PC-3 (cell line): ENCODE measurements around the gene LHFPL2. TPM values are rescaled to one million over a fixed set of nuclear protein-coding genes. Genes with fewer than 3 reads are reported as not detected.

ENCODE experiments used
- ATAC-seq: fragments of 200-7000 bp; cut with Tn5 transposase; 2 replicates; pipeline ENCODE4 v1.9.1; 2020; ENCODE audit warnings: mild to moderate bottlenecking, moderate library complexity
- BruUV-seq: library from RNA; stranded (reverse); fragments of 400-500 nt; replicated peaks from 2 replicates; lab custom pipeline; 2021; lab: Mats Ljungman, UMichigan
- CTCF ChIA-PET: fragments of 300-600 bp; sonication (Branson Sonifier 250); formaldehyde crosslinking; loops from one replicate; lab custom pipeline; 2022; ENCODE audit warnings: antibody characterized with exemption; lab: Charles Lee
- POLR2A ChIA-PET: fragments of 300-600 bp; sonication (Branson Sonifier 250); formaldehyde crosslinking; loops from one replicate; lab custom pipeline; 2022; ENCODE audit warnings: antibody characterized with exemption; ENCODE audit not compliant: unreplicated experiment; lab: Charles Lee
- DNase-seq: peaks from one replicate; pipeline ENCODE4 v3.0.0-alpha.2; 2015
- H2AFZ ChIP-seq: fragments of 300-600 bp; sonication (generic); 2 replicates; pipeline ENCODE4 v1.6.0; 2016; ENCODE audit warnings: antibody characterized with exemption, low read length
- H3F3A ChIP-seq: fragments of 300-600 bp; sonication (generic); one replicate; pipeline ENCODE4 v1.6.0; 2017; ENCODE audit warnings: antibody characterized with exemption, low read length, control low read depth, mild to moderate bottlenecking; ENCODE audit not compliant: unreplicated experiment
- H3K27ac ChIP-seq: fragments of 300-600 bp; sonication (generic); 2 replicates; pipeline ENCODE4 v1.5.1; 2016; ENCODE audit warnings: mild to moderate bottlenecking, low read length
- H3K27me3 ChIP-seq: fragments of 300-600 bp; sonication (generic); 2 replicates; pipeline ENCODE4 v1.6.1; 2016; ENCODE audit warnings: low read length, mixed read lengths
- H3K36me3 ChIP-seq: fragments of 300-600 bp; sonication (generic); 2 replicates; pipeline ENCODE4 v1.6.1; 2016; ENCODE audit warnings: low read depth, mixed run types, low read length, mixed read lengths
- H3K4me1 ChIP-seq: fragments of 300-600 bp; sonication (generic); 2 replicates; pipeline ENCODE4 v1.5.1; 2016; ENCODE audit warnings: low read length; ENCODE audit not compliant: insufficient read depth
- H3K4me2 ChIP-seq: fragments of 300-600 bp; sonication (generic); 2 replicates; pipeline ENCODE4 v1.6.0; 2016; ENCODE audit warnings: low read length
- H3K4me3 ChIP-seq: fragments of 300-600 bp; sonication (generic); 2 replicates; pipeline ENCODE4 v1.5.1; 2016; ENCODE audit warnings: mild to moderate bottlenecking, low read length, mixed read lengths
- H3K79me2 ChIP-seq: fragments of 300-600 bp; sonication (generic); 2 replicates; pipeline ENCODE4 v1.6.1; 2017; ENCODE audit warnings: low read length, mixed read lengths
- H3K9ac ChIP-seq: fragments of 300-600 bp; sonication (generic); 2 replicates; pipeline ENCODE4 v1.6.0; 2016; ENCODE audit warnings: mild to moderate bottlenecking, low read length
- H3K9me2 ChIP-seq: fragments of 300-600 bp; sonication (generic); replicated peaks from 2 replicates; pipeline ENCODE4 v1.6.1; 2016; ENCODE audit warnings: mixed run types, low read length, mixed read lengths
- H3K9me3 ChIP-seq: fragments of 300-600 bp; sonication (generic); 2 replicates; pipeline ENCODE4 v1.6.1; 2016; ENCODE audit warnings: low read length, mixed read lengths
- H4K20me1 ChIP-seq: fragments of 300-600 bp; sonication (generic); 2 replicates; pipeline ENCODE4 v1.6.1; 2016; ENCODE audit warnings: low read length, mixed read lengths
- EZH2 ChIP-seq: fragments of 300-600 bp; sonication (generic); IDR thresholded peaks from one replicate; pipeline ENCODE4 v1.6.1; 2017; ENCODE audit warnings: antibody characterized with exemption, mild to moderate bottlenecking, low read length; ENCODE audit not compliant: unreplicated experiment
- EZH2phosphoT487 ChIP-seq: fragments of 300-600 bp; sonication (generic); IDR thresholded peaks from 2 replicates; pipeline ENCODE4 v1.6.1; 2018; ENCODE audit warnings: mild to moderate bottlenecking, antibody characterized with exemption, low read length, borderline replicate concordance
- intact Hi-C: fragments of 100-400 bp; cut with micrococcal nuclease; formaldehyde crosslinking; loops from 2 replicates; pipeline ENCODE4 v1.9.0; 2023
- total RNA-seq: library from RNA; depleted of rRNA; stranded (reverse); fragments of >200 nt; gene quantifications from 2 replicates; pipeline ENCODE4 v1.2.3, GENCODE V29; 2014
- TF ChIP-seq, protein P1 (sequence below): fragments of 300-600 bp; sonication (generic); conservative IDR thresholded peaks from 2 replicates; pipeline ENCODE4 v1.5.1; 2017; ENCODE audit warnings: antibody characterized with exemption, low read depth, mild to moderate bottlenecking, low read length

LHFPL2 gene
- total RNA-seq, 1 experiment from 2014 or later, result 21.7 TPM

DNA sequence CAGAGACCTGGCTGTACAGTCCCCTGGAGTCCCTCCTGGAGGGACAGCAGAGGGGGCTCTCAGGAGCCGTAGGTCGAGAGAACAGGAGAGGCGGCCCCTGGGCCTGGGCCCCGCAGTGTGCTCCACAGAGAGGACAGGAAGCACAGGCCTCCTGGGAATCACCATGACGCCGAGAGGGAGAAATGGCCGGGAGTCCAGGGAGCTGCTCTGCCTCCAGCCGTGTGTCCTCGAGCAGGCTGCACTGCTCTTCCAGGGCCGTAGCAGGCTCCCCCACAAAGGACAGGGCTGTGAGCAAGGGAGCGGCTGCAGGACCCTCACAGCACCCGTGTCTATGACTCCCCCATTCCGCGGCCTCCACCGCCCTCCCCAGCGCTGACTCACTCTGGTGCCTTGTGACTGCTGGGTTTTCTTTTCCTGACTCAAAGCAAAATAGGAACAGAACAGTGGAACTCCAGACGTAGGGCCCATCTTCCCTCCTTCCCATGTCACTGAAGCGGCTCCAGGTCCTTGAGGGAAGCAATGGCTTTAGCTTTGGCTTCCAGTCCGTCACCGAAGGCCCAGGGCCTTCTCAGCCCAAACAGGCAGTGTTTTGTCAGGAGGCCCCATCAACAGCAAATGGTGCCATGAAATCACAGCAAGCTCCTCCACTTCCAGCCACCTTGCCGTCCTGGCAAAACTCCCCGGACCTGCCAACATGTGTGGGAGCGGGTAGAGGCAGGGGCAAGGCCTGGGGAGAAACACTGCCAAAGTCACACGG, 114.2 kb downstream of the LHFPL2 start:
- no peaks in the 10 kb centered on the region for H3K9me2 ChIP-seq
- no peak overlapping the region for H3K4me2 ChIP-seq
- TF ChIP-seq EZH2phosphoT487 (no peak), EZH2 (no peak)
- TF ChIP-seq, protein P1, sequence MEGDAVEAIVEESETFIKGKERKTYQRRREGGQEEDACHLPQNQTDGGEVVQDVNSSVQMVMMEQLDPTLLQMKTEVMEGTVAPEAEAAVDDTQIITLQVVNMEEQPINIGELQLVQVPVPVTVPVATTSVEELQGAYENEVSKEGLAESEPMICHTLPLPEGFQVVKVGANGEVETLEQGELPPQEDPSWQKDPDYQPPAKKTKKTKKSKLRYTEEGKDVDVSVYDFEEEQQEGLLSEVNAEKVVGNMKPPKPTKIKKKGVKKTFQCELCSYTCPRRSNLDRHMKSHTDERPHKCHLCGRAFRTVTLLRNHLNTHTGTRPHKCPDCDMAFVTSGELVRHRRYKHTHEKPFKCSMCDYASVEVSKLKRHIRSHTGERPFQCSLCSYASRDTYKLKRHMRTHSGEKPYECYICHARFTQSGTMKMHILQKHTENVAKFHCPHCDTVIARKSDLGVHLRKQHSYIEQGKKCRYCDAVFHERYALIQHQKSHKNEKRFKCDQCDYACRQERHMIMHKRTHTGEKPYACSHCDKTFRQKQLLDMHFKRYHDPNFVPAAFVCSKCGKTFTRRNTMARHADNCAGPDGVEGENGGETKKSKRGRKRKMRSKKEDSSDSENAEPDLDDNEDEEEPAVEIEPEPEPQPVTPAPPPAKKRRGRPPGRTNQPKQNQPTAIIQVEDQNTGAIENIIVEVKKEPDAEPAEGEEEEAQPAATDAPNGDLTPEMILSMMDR, result no peak
- intact Hi-C loops, result loop anchor here (5.0 to 10.0 kb wide), 2 partner anchors 212 to 350 kb away; no protein-coding TSS in a partner anchor
- no peak overlapping the region for H3K9ac ChIP-seq
- no peaks in the 10 kb centered on the region for H3F3A ChIP-seq
- BruUV-seq, result no TSS peak
- H3K9me3 ChIP-seq, result no peaks in the 10 kb centered on the region
- no peak for ATAC-seq
- ChIA-PET POLR2A (no interaction called here), CTCF (interaction anchor here (1.5 kb wide), 1 partner anchor 66 kb away, joined by 7 read pairs; no protein-coding TSS in a partner anchor)
- H3K27me3 ChIP-seq, result no peaks in the 10 kb centered on the region
- no peaks in the 10 kb centered on the region for H3K36me3 ChIP-seq
- H3K4me1 ChIP-seq, result peaks cover 21% of the 10 kb centered on the region
- no peak for DNase-seq
- 0 out of 2 replicates have a peak, but pooled peaks cover under 1% of the 10 kb centered on the region for H3K79me2 ChIP-seq
- no peak overlapping the region for H3K27ac ChIP-seq
- H4K20me1 ChIP-seq, result no peaks in the 10 kb centered on the region
- no peak overlapping the region for H2AFZ ChIP-seq
- H3K4me3 ChIP-seq, result no peak overlapping the region

DNA sequence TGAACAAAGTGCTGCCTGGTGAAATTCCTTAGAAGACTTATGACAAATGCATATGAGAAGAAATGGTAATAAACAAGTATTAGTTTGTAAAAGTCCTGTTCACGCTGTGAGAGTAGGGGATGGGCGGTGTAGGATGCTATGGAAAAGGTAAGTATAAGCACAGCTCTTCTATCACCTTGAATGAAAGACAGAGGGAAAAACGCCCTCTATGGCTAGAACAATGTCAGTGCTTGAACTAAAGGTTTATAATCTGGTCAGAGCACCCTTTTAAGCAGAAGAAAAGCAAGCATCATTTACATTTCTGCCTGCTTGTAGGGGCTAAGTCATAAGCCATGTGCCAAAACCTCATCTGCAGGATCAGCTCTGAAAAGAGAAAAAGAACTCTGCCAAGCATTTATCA, 115.2 kb downstream of the LHFPL2 start:
- POLR2A ChIA-PET, result interaction anchor here (0.7 kb wide), 1 partner anchor 56 kb away, joined by 4 read pairs; no protein-coding TSS in a partner anchor
- peaks cover 25% of the 10 kb centered on the region for H3K4me1 ChIP-seq
- BruUV-seq, result no TSS peak
- peak; percentile 49 for DNase-seq
- H3K9me2 ChIP-seq, result no peaks in the 10 kb centered on the region
- H4K20me1 ChIP-seq, result no peaks in the 10 kb centered on the region
- no peak overlapping the region for H3K4me3 ChIP-seq
- ATAC-seq, result peak; percentile 28; the same call in 1 of the 2 replicates
- no peaks in the 10 kb centered on the region for H3K36me3 ChIP-seq
- no peak overlapping the region for H3K27ac ChIP-seq
- H3K9ac ChIP-seq, result no peak overlapping the region
- no peaks in the 10 kb centered on the region for H3K27me3 ChIP-seq
- no peaks in the 10 kb centered on the region for H3F3A ChIP-seq
- no peak overlapping the region for H3K4me2 ChIP-seq
- H3K79me2 ChIP-seq, result peaks cover 10% of the 10 kb centered on the region; the same call in 1 of the 2 replicates
- TF ChIP-seq EZH2phosphoT487, result no peak
- TF ChIP-seq, protein P1, result peak; percentile 57
- intact Hi-C loops, result loop anchor here (1.0 to 10.0 kb wide), 3 partner anchors 66 to 351 kb away; no protein-coding TSS in a partner anchor
- CTCF ChIA-PET, result interaction anchor here (0.6 to 1.5 kb wide), 3 partner anchors 65 to 261 kb away, joined by 3 to 7 read pairs (median 6); no protein-coding TSS in a partner anchor
- no peak overlapping the region for H2AFZ ChIP-seq
- no peaks in the 10 kb centered on the region for H3K9me3 ChIP-seq
